B cell (primary cell): Measurements from ENCODE around the gene CD86. TPM values are rescaled to one million over a fixed set of nuclear protein-coding genes. Genes with fewer than 3 reads are reported as not detected.

Source experiments
- ATAC-seq: fragments of 200-7000 bp; cut with Tn5 transposase; one replicate; pipeline ENCODE4 v1.10.0; 2021; ENCODE audit warnings: low read depth, mild to moderate bottlenecking, moderate number of reproducible peaks, moderate library complexity
- CTCF ChIA-PET: fragments of 350-600 bp; sonication (Branson Sonifier 250); formaldehyde crosslinking; loops from one replicate; lab custom pipeline; 2021; ENCODE audit warnings: antibody characterized with exemption, inconsistent platforms; lab: Charles Lee
- POLR2A ChIA-PET: fragments of 350-600 bp; sonication (Branson Sonifier 250); formaldehyde crosslinking; loops from one replicate; lab custom pipeline; 2021; ENCODE audit warnings: antibody characterized with exemption; lab: Charles Lee
- DNase-seq: peaks from one replicate; pipeline ENCODE4 v3.0.0; 2013
- H2AFZ ChIP-seq: 2 replicates; pipeline ENCODE4 v1.6.1; 2012; ENCODE audit warnings: mild to moderate bottlenecking, low read depth, low read length; ENCODE audit not compliant: insufficient read depth, poor library complexity, severe bottlenecking
- H3K27ac ChIP-seq, 2 donors: 1 replicate in 1 of 2; 2 replicates in 1 of 2; pipeline ENCODE4 v1.5.1; 2012 to 2013; ENCODE audit warnings: low read length in 2 of 2, mild to moderate bottlenecking in 2 of 2, moderate library complexity in 1 of 2
- H3K27me3 ChIP-seq, 4 experiments: fragments of 200-600 bp in 1 of 4; sonication (generic) in 1 of 4; replicated peaks in 1 of 4; 1 replicate in 2 of 4; 2 replicates in 2 of 4; pipeline versions ENCODE4 v1.6.1 to v1.7.0; 2013 to 2016; ENCODE audit warnings: low read length in 3 of 4, mild to moderate bottlenecking in 2 of 4, mixed read lengths in 1 of 4, moderate library complexity in 1 of 4; ENCODE audit not compliant: insufficient read depth in 4 of 4, control insufficient read depth in 3 of 4; ENCODE audit errors: control extremely low read depth in 1 of 4
- H3K36me3 ChIP-seq, 2 experiments: replicated peaks in 1 of 2; 1 replicate in 1 of 2; 2 replicates in 1 of 2; pipeline versions ENCODE4 v1.6.1 to v1.7.1; 2013; ENCODE audit warnings: low read length in 1 of 2; ENCODE audit not compliant: insufficient read depth in 2 of 2, control insufficient read depth in 1 of 2; ENCODE audit errors: control extremely low read depth in 1 of 2, extremely low read depth in 1 of 2
- H3K4me1 ChIP-seq, 2 donors: fragments of 200-600 bp in 1 of 2; sonication (generic) in 1 of 2; 1 replicate in 1 of 2; 2 replicates in 1 of 2; pipeline versions ENCODE4 v1.5.1 to v1.6.1; 2013 to 2017; ENCODE audit warnings: low read length in 2 of 2; ENCODE audit not compliant: control insufficient read depth in 2 of 2, insufficient read depth in 2 of 2
- H3K4me2 ChIP-seq: replicated peaks from 2 replicates; pipeline ENCODE3; 2012; ENCODE audit warnings: mild to moderate bottlenecking, low read depth, low read length; ENCODE audit not compliant: poor library complexity, severe bottlenecking
- H3K4me3 ChIP-seq, 5 experiments: fragments of 200-600 bp in 1 of 5; sonication (generic) in 1 of 5; 1 replicate in 3 of 5; 2 replicates in 2 of 5; pipeline versions ENCODE4 v1.5.1 to v1.7.0; 2011 to 2016; ENCODE audit warnings: low read length in 4 of 5, mild to moderate bottlenecking in 4 of 5, low read depth in 2 of 5, control low read depth in 1 of 5, moderate library complexity in 1 of 5; ENCODE audit not compliant: insufficient read depth in 1 of 5; ENCODE audit errors: control extremely low read depth in 1 of 5, extremely low read depth in 1 of 5
- H3K79me2 ChIP-seq: fragments of 200-600 bp; sonication (generic); one replicate; pipeline ENCODE4 v1.6.0; 2016; ENCODE audit warnings: low read length; ENCODE audit not compliant: control insufficient read depth, insufficient read depth
- H3K9ac ChIP-seq: fragments of 200-600 bp; sonication (generic); 2 replicates; pipeline ENCODE4 v1.6.1; 2017; ENCODE audit warnings: mild to moderate bottlenecking, low read length, moderate library complexity
- H3K9me3 ChIP-seq, 3 donors: one replicate each; pipeline versions ENCODE4 v1.6.1 to v1.7.1; 2013; ENCODE audit warnings: low read length in 2 of 3; ENCODE audit not compliant: control insufficient read depth in 2 of 3, insufficient read depth in 1 of 3; ENCODE audit errors: control extremely low read depth in 1 of 3
- H4K20me1 ChIP-seq: 2 replicates; pipeline ENCODE4 v1.6.0; 2012; ENCODE audit warnings: mild to moderate bottlenecking, low read length; ENCODE audit not compliant: insufficient read depth, control insufficient read depth, poor library complexity, severe bottlenecking
- H3K27ac Mint-ChIP-seq: one replicate; pipeline ENCODE4 v1.8.0; 2021; ENCODE audit warnings: mixed read lengths
- H3K27me3 Mint-ChIP-seq: one replicate; pipeline ENCODE4 v1.8.0; 2021; ENCODE audit warnings: mixed read lengths
- H3K4me1 Mint-ChIP-seq: one replicate; pipeline ENCODE4 v1.8.0; 2021; ENCODE audit warnings: mixed read lengths
- H3K4me3 Mint-ChIP-seq: one replicate; pipeline ENCODE4 v1.8.0; 2021; ENCODE audit warnings: mixed read lengths
- H3K9me3 Mint-ChIP-seq: one replicate; pipeline ENCODE4 v1.8.0; 2022; ENCODE audit warnings: mixed read lengths; ENCODE audit not compliant: insufficient read depth
- EZH2 ChIP-seq: IDR thresholded peaks from 2 replicates; pipeline ENCODE4 v1.6.1; 2012; ENCODE audit warnings: borderline replicate concordance, low read depth, mild to moderate bottlenecking, moderate library complexity, low read length; ENCODE audit not compliant: insufficient read depth, poor library complexity, severe bottlenecking
- WGBS: methylation state at CpG from one replicate; pipeline ENCODE4 v1.1.5; 2013; ENCODE audit warnings: missing lambda C conversion rate; ENCODE audit not compliant: insufficient coverage; 5-methylcytosine and 5-hydroxymethylcytosine counted together
- intact Hi-C: fragments of 100-400 bp; cut with micrococcal nuclease; formaldehyde crosslinking; loops from one replicate; pipeline ENCODE4 v1.10.0; 2022
- polyA plus RNA-seq: library from polyadenylated mRNA; depleted of rRNA; stranded (reverse); fragments of >200 nt; gene quantifications from 2 replicates; pipeline ENCODE4 v1.2.3, GENCODE V29; 2012
- total RNA-seq, 2 donors: library from RNA; stranded (reverse); fragments of 120-200 nt in 1 of 2; gene quantifications; 1 replicate in 1 of 2; 2 replicates in 1 of 2; pipeline versions ENCODE4 v1.2.3 to v1.2.4, GENCODE V29; 2013 to 2022
- TF ChIP-seq, protein P1 (sequence below): fragments of 200-600 bp; IDR thresholded peaks from one replicate; pipeline ENCODE4 v1.8.0; 2022; ENCODE audit warnings: antibody characterized with exemption, mild to moderate bottlenecking

CD86 gene
- total and polyA plus RNA-seq, 2 donors (not counting 1 experiment from before 2014, with no cell fraction given) = 31.5 to 38.2 TPM

DNA sequence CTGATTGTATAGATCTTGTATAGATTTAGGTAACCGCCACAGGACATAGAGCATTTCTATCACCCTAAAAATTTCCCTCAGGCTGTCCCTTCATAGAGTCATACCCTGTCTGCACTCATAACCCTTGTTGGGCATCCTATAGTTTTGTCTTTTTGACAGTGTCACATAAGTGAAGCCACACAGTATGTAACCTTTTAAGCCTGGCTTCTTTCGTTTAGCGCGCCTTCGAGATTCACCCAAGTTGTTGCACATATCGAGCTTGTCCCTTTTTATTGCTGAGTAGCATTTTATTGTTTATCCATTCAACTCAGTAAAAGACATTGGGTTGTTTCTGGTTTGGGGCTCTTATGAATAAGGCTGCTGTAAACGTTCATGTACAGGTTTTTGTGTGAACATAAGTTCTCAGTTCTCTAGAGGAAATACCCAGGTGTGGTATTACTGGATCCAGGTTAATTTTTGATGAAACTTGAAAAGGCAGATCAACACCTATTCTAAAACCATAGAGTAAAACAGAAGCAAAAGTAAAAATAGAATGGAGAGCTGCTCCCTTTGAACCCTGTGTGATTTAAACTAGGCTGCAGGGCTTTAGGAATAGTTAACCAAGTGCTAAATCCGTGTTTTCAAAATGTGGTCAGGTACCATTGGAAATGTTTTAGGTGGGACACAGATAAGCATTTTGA lies 49.5 kb downstream of the CD86 start:
- TF ChIP-seq EZH2 = no peak
- TF ChIP-seq, protein P1, sequence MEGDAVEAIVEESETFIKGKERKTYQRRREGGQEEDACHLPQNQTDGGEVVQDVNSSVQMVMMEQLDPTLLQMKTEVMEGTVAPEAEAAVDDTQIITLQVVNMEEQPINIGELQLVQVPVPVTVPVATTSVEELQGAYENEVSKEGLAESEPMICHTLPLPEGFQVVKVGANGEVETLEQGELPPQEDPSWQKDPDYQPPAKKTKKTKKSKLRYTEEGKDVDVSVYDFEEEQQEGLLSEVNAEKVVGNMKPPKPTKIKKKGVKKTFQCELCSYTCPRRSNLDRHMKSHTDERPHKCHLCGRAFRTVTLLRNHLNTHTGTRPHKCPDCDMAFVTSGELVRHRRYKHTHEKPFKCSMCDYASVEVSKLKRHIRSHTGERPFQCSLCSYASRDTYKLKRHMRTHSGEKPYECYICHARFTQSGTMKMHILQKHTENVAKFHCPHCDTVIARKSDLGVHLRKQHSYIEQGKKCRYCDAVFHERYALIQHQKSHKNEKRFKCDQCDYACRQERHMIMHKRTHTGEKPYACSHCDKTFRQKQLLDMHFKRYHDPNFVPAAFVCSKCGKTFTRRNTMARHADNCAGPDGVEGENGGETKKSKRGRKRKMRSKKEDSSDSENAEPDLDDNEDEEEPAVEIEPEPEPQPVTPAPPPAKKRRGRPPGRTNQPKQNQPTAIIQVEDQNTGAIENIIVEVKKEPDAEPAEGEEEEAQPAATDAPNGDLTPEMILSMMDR = no peak
- H3K27ac ChIP-seq = no peak overlapping the region
- POLR2A ChIA-PET = no interaction called here
- H3K9me3 ChIP-seq = no peaks in the 10 kb centered on the region
- H3K4me3 Mint-ChIP-seq = no peak overlapping the region
- peaks cover 6 to 13% of the 10 kb centered on the region in 2 donors for H3K4me1 ChIP-seq
- peaks cover 0 to 10% of the 10 kb centered on the region in 2 experiments for H3K36me3 ChIP-seq
- no peaks in the 10 kb centered on the region for H3K27me3 Mint-ChIP-seq
- no peak overlapping the region for H2AFZ ChIP-seq
- DNase-seq = no peak
- no peaks in the 10 kb centered on the region for H3K27me3 ChIP-seq
- H3K27ac Mint-ChIP-seq = no peak overlapping the region
- CTCF ChIA-PET = interaction anchor here (0.8 to 8.0 kb wide), 5 partner anchors 7 to 154 kb away, joined by 3 to 145 read pairs (median 4); no protein-coding TSS in a partner anchor
- no CpG with 5 or more reads among the region's 8 CpGs for WGBS
- intact Hi-C loops = loop anchor here (5.0 kb wide), 1 partner anchor 193 kb away; no protein-coding TSS in a partner anchor
- H3K9ac ChIP-seq = no peak overlapping the region
- H3K9me3 Mint-ChIP-seq = no peaks in the 10 kb centered on the region
- ATAC-seq = no peak
- H3K4me1 Mint-ChIP-seq = peaks cover 24% of the 10 kb centered on the region
- no peaks in the 10 kb centered on the region for H4K20me1 ChIP-seq
- no peak overlapping the region for H3K4me2 ChIP-seq
- H3K4me3 ChIP-seq = no peak overlapping the region
- H3K79me2 ChIP-seq = no peaks in the 10 kb centered on the region

DNA sequence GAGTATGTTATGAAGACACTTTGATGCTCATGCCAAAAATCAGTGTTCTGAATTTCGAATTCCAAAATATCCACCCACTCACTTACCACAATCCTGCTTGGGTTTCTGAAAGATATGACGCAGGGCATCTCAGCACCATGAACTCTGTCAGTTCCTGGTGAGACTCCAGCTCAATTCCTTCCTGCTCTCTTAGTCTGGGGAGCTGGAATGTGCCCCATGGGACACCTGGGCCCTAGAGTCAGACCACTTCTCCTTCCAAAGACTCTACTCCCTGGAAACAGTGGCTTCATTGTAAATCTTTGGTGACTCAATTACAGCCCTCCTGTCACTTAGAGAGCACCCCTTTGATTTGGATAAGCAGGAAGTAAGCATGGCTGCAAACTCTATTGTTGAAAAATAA lies 50.5 kb downstream of the CD86 start:
- peaks cover 24% of the 10 kb centered on the region for H3K4me1 Mint-ChIP-seq
- POLR2A ChIA-PET = no interaction called here

More for the DNA sequence above, 50.5 kb downstream of the CD86 start:
- Histone ChIP-seq H3K4me3 (no peak overlapping the region), H3K4me2 (no peak overlapping the region), H3K79me2 (no peaks in the 10 kb centered on the region), H3K9me3 (no peaks in the 10 kb centered on the region), H3K4me1 (peaks cover 5 to 12% of the 10 kb centered on the region in 2 donors), H3K27ac (no peak overlapping the region), H4K20me1 (no peaks in the 10 kb centered on the region), H3K36me3 (peaks cover 0 to 10% of the 10 kb centered on the region in 2 experiments), H2AFZ (no peak overlapping the region), H3K27me3 (no peaks in the 10 kb centered on the region), H3K9ac (no peak overlapping the region)
- WGBS = 100% methylated on average over 2 of the region's 2 CpGs
- Mint-ChIP-seq H3K4me3 (no peak overlapping the region), H3K27me3 (no peaks in the 10 kb centered on the region), H3K9me3 (no peaks in the 10 kb centered on the region), H3K27ac (no peak overlapping the region)
- CTCF ChIA-PET = interaction anchor here (0.8 to 8.0 kb wide), 2 partner anchors 113 to 153 kb away, joined by 4 to 145 read pairs; no protein-coding TSS in a partner anchor
- ATAC-seq (no peak), DNase-seq (no peak)
- TF ChIP-seq, protein P1 = no peak
- TF ChIP-seq EZH2 = no peak
- intact Hi-C loops = no loop called here
